SH-SY5Y (cell line): Measurements from ENCODE around the gene ATAD5.

Experiments used
- GATA2 ChIP-seq: IDR thresholded peaks from 2 replicates; pipeline ENCODE4 v1.6.1; 2011; ENCODE audit warnings: mild to moderate bottlenecking, low read depth, low read length
- GATA3 ChIP-seq: IDR thresholded peaks from 2 replicates; pipeline ENCODE4 v1.6.1; 2011; ENCODE audit warnings: low read depth, mild to moderate bottlenecking, low read length, moderate library complexity

Gene ATAD5

GRCh38 chr17:30831663-30832437 lies at the start of gene ATAD5:
Gene ATAD5 (plus strand): TSS chr17:30831966. CDS start chr17:30832348, 382 bp downstream.
- TF ChIP-seq GATA3 (no peak), GATA2 (no peak)

- TF ChIP-seq GATA3 (no peak), GATA2 (no peak)
These were observed 49.6 kb upstream of the ATAD5 start for GRCh38 chr17:30782206-30782605.

GRCh38 chr17:30788918-30789317 lies 42.8 kb upstream of the ATAD5 start:
- TF ChIP-seq GATA2 (no peak), GATA3 (no peak)

DNA sequence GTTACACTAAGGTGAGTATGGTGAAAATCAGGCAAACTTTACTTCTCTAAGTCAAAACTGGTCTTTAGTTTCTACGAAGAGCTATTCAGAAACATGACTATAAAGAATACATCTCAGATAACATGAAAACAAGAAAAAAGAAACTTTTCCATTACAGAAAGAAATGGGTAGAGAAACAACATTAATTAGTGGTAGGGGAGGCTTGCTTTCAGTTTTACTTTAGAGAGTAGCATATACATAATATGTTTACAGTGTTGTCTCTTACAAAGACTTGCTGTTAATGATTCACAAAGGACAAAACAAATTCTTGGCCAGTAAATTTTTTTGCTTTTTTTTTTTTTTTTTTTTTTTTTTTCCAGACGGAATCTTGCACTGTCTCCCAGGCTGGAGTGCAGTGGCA lies 41.5 kb upstream of the ATAD5 start:
- no peak for TF ChIP-seq GATA3
- TF ChIP-seq GATA2: no peak

DNA sequence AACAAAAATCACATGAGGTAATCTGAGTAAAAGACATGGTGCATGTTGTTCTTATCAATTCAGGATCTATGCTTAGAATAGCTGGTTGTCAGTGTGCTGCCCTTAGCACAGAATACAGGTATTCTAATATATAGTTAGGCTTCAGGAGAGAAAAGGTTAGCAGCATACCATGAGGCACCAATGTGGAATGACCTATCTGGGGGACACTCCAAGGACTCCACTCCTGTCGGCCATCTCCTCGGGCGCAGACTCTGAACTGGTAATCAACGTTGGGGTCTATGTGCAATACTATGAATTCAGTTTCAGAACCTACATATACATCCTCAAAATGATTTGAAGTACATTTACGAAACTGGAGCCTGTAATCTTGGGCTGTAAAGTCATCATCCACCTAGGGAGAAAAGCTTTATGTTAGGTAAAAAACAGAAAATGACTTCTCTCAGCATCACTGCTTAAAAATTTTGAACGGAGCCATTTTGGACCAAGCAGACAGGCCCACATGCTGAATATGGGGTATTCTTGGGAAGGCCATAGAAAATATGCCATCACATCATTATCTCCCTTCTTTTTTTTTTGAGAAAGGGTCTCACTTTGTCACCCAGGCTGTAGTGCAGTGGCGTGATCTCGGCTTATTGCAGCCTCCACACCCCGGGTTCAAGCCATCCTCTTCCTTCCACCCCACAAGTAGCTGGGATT lies 38.3 kb upstream of the ATAD5 start:
- TF ChIP-seq GATA3 (no peak), GATA2 (no peak)

DNA sequence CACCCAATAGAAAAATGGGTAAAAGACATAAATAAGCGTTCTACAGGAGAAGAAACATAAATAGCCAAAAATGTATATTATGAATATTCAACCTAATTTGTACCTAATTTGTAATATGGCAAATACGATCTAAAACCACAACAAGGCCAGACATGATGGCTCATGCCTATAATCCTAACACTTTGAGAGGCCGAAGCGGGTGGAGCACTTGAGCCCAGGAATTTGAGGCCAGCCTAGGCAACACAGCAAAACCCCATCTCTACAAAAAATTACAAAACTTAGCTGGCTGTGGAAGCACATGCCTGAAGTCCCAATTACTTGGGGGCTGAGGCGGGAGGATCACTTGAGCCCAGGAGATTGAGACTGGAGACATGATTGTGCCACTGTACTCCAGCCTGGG lies 37.4 kb upstream of the ATAD5 start:
- TF ChIP-seq GATA3 (no peak), GATA2 (no peak)

DNA sequence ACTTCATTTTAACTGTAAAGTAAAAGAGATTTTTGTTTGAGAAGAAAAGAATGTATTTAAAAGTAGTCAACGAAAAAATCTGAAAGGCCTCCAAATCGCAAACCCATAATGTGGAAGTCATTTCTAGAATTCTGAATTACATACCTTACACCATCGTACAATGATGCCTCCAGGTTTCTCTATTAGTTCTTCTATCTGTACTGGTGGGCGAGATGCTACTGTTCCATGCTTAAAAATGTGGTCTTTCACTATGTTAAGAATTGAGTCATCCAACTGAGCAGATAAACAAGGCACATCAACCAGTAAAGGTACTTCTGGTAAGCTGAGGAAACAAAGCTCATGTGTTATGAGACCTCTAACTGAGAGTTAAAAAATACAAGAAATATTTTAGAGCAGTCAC lies 35.8 kb upstream of the ATAD5 start:
- no peak for TF ChIP-seq GATA2
- no peak for TF ChIP-seq GATA3

GRCh38 chr17:30801671-30802070 lies 30.1 kb upstream of the ATAD5 start:
- TF ChIP-seq GATA3 (no peak), GATA2 (no peak)

DNA sequence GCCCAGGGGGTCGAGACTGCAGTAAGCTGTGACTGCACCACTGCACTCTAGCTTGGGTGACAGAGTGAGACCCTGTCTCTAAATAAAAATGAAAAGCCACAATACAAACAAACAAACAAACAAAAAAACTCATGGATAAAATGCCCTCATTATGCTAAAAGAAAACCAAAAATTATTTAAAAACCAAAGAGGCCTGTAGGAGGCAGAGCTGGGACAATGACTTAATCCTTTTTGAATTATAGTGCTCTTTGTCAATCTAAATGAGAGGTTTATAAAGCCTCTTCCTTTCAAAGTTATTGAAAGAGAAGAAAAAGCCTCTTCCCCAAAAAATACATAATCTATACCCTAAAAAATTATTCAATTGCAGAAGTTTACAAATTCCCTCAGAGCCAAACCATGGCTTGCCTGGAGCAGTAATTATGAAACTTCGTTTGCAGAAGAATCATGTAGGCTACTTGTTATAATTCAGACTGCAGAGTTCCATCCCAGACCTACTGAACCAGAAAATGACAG lies 25.8 kb upstream of the ATAD5 start:
- TF ChIP-seq GATA3 (no peak), GATA2 (no peak)

- TF ChIP-seq GATA3 (no peak), GATA2 (no peak)
These were observed 23.9 kb upstream of the ATAD5 start for GRCh38 chr17:30807896-30808295.

GRCh38 chr17:30808785-30809286 lies 22.9 kb upstream of the ATAD5 start:
- TF ChIP-seq GATA2: no peak
- no peak for TF ChIP-seq GATA3

GRCh38 chr17:30809867-30810266 lies 21.9 kb upstream of the ATAD5 start:
- no peak for TF ChIP-seq GATA3
- no peak for TF ChIP-seq GATA2

GRCh38 chr17:30812218-30813177 lies 19.3 kb upstream of the ATAD5 start:
- TF ChIP-seq GATA3 (no peak), GATA2 (no peak)

GRCh38 chr17:30816165-30816564 lies 15.6 kb upstream of the ATAD5 start:
- no peak for TF ChIP-seq GATA3
- TF ChIP-seq GATA2: no peak
